Iris pigment epithelial cell (primary cell): ENCODE data around the gene UBE2E2.

Experiments
- DNase-seq: peaks from one replicate; pipeline ENCODE4 v3.0.0-alpha.2; 2011; ENCODE audit warnings: low read depth

Gene UBE2E2

GRCh38 chr3:23389089-23389488, 186.0 kb downstream of the UBE2E2 start:
- no peak for DNase-seq

GRCh38 chr3:23389686-23390085, 186.6 kb downstream of the UBE2E2 start:
- no peak for DNase-seq

GRCh38 chr3:23390446-23390845, 187.3 kb downstream of the UBE2E2 start:
- DNase-seq: no peak

GRCh38 chr3:23390989-23391553, 187.9 kb downstream of the UBE2E2 start:
- DNase-seq: no peak

- DNase-seq: no peak
Measured at GRCh38 chr3:23395115-23395514, 192.0 kb downstream of the UBE2E2 start.

GRCh38 chr3:23396746-23397145, 193.6 kb downstream of the UBE2E2 start:
- peak; percentile 9 for DNase-seq

GRCh38 chr3:23399221-23399620, 196.1 kb downstream of the UBE2E2 start:
- DNase-seq: no peak

GRCh38 chr3:23402728-23403492, 199.8 kb downstream of the UBE2E2 start:
- DNase-seq: no peak

GRCh38 chr3:23404246-23404645, 201.1 kb downstream of the UBE2E2 start:
- DNase-seq: no peak

GRCh38 chr3:23405081-23405480, 202.0 kb downstream of the UBE2E2 start:
- DNase-seq: no peak

- no peak for DNase-seq
Measured at GRCh38 chr3:23406601-23407000, 203.5 kb downstream of the UBE2E2 start.

- no peak for DNase-seq
Measured at GRCh38 chr3:23418026-23418425, 214.9 kb downstream of the UBE2E2 start.

GRCh38 chr3:23421811-23422516, 218.8 kb downstream of the UBE2E2 start:
- DNase-seq: no peak

GRCh38 chr3:23422517-23422851, 219.4 kb downstream of the UBE2E2 start:
- DNase-seq: no peak

GRCh38 chr3:23425410-23425809, 222.3 kb downstream of the UBE2E2 start:
- no peak for DNase-seq

GRCh38 chr3:23430781-23431398, 227.8 kb downstream of the UBE2E2 start:
- no peak for DNase-seq

GRCh38 chr3:23431764-23432163, 228.6 kb downstream of the UBE2E2 start:
- DNase-seq: peak; percentile 15

- DNase-seq: peak; percentile 11
Measured at GRCh38 chr3:23435318-23435717, 232.2 kb downstream of the UBE2E2 start.

- DNase-seq: no peak
Measured at GRCh38 chr3:23435904-23436303, 232.8 kb downstream of the UBE2E2 start.

- DNase-seq: no peak
Measured at GRCh38 chr3:23437484-23438145, 234.5 kb downstream of the UBE2E2 start.

GRCh38 chr3:23438657-23439056, 235.5 kb downstream of the UBE2E2 start:
- no peak for DNase-seq

GRCh38 chr3:23439080-23439479, 236.0 kb downstream of the UBE2E2 start:
- no peak for DNase-seq
